Tibial artery (tissue), 4 donors: Measurements from ENCODE around the gene PPP1CA.
A peak's percentile ranks its signal among the peaks of the same experiment; 100 is the strongest.

Source experiments
- DNase-seq, 2 donors: peaks; one replicate each; pipeline ENCODE4 v3.0.0-alpha.2; 2019
- H3K27ac ChIP-seq, 2 donors: fragments of 200-600 bp; sonication (generic) in 1 of 2; 1 replicate in 1 of 2; 2 replicates in 1 of 2; pipeline ENCODE4 v1.5.1; 2018 to 2019; ENCODE audit warnings: mild to moderate bottlenecking in 1 of 2
- H3K27me3 ChIP-seq, 2 donors: fragments of 200-600 bp; sonication (generic) in 1 of 2; one replicate each; pipeline versions ENCODE4 v1.5.1 to v1.6.0; 2016 to 2019
- H3K36me3 ChIP-seq, 3 donors: fragments of 200-600 bp; sonication (generic) in 2 of 3; one replicate each; pipeline ENCODE4 v1.5.1; 2016 to 2019; ENCODE audit warnings: mild to moderate bottlenecking in 2 of 3
- H3K4me1 ChIP-seq, 4 donors: fragments of 200-600 bp; sonication (generic) in 2 of 4; 1 replicate in 3 of 4; 2 replicates in 1 of 4; pipeline ENCODE4 v1.5.1; 2016 to 2019
- H3K4me3 ChIP-seq, 2 donors: fragments of 200-600 bp; sonication (generic) in 1 of 2; 1 replicate in 1 of 2; 2 replicates in 1 of 2; pipeline ENCODE4 v1.5.1; 2018 to 2019; ENCODE audit warnings: mild to moderate bottlenecking in 2 of 2
- H3K9me3 ChIP-seq, 3 donors: fragments of 200-600 bp; sonication (generic) in 1 of 3; one replicate each; pipeline ENCODE4 v1.5.1; 2016 to 2019
- CTCF ChIP-seq, 2 experiments: fragments of 200-600 bp in 1 of 2; fragments of 450-650 bp in 1 of 2; IDR thresholded peaks; one replicate each; pipeline ENCODE4 v1.5.1; 2017 to 2019; ENCODE audit warnings: antibody characterized with exemption in 2 of 2, mild to moderate bottlenecking in 1 of 2, moderate library complexity in 1 of 2
- intact Hi-C: fragments of 100-400 bp; cut with DNase I; formaldehyde crosslinking; loops from one replicate; pipeline ENCODE4 v1.15.0; 2023; ENCODE audit warnings: low total_unique reads

The PPP1CA gene

GRCh38 chr11:67442504-67443404 is 41.1 kb upstream of the PPP1CA start:
- Histone ChIP-seq H3K27ac (peak overlapping the region; percentile 96 to 98), H3K4me3 (peak overlapping the region; percentile 89 to 90), H3K27me3 (no peaks in the 10 kb centered on the region), H3K9me3 (no peaks in the 10 kb centered on the region), H3K36me3 (peaks cover 0 to 45% (median 34%) of the 10 kb centered on the region in 3 donors), H3K4me1 (peaks cover 0 to 49% (median 28%) of the 10 kb centered on the region in 4 donors)
- DNase-seq: no peak
- no peak for TF ChIP-seq CTCF (IDR thresholded peaks at IDR 0.05)
- intact Hi-C loops: loop anchor here (2.0 kb wide), 1 partner anchor 22 kb away; no protein-coding TSS in a partner anchor

- Histone ChIP-seq H3K4me3 (no peak overlapping the region), H3K27ac (peak overlapping the region; percentile 96 to 98)
- intact Hi-C loops: loop anchor here (2.0 kb wide), 1 partner anchor 23 kb away; no protein-coding TSS in a partner anchor
Measured at GRCh38 chr11:67441731-67442351, 40.2 kb upstream of the PPP1CA start.

GRCh38 chr11:67441098-67441563 is 39.5 kb upstream of the PPP1CA start:
- H3K36me3 ChIP-seq: peaks cover 0 to 61% (median 40%) of the 10 kb centered on the region in 3 donors
- no peak overlapping the region for H3K27ac ChIP-seq
- no peak for TF ChIP-seq CTCF (IDR thresholded peaks at IDR 0.05)
- H3K4me1 ChIP-seq: peaks cover 0 to 63% (median 34%) of the 10 kb centered on the region in 4 donors
- DNase-seq: no peak
- no peaks in the 10 kb centered on the region for H3K9me3 ChIP-seq
- H3K27me3 ChIP-seq: no peaks in the 10 kb centered on the region
- intact Hi-C loops: no loop called here
- H3K4me3 ChIP-seq: no peak overlapping the region

More at GRCh38 chr11:67441731-67442351, 40.2 kb upstream of the PPP1CA start:
- Histone ChIP-seq H3K27me3 (no peaks in the 10 kb centered on the region), H3K4me1 (peaks cover 0 to 56% (median 30%) of the 10 kb centered on the region in 4 donors), H3K9me3 (no peaks in the 10 kb centered on the region), H3K36me3 (peaks cover 0 to 54% (median 38%) of the 10 kb centered on the region in 3 donors)
- DNase-seq: peak in 1 of 2 donors; percentile 68
- no peak for TF ChIP-seq CTCF (IDR thresholded peaks at IDR 0.05)

GRCh38 chr11:67440229-67441097 is 38.8 kb upstream of the PPP1CA start:
- Histone ChIP-seq H3K4me3 (no peak overlapping the region), H3K4me1 (peaks cover 0 to 69% (median 39%) of the 10 kb centered on the region in 4 donors), H3K27me3 (no peaks in the 10 kb centered on the region), H3K36me3 (peaks cover 0 to 68% (median 47%) of the 10 kb centered on the region in 3 donors), H3K9me3 (no peaks in the 10 kb centered on the region), H3K27ac (peak overlapping the region; percentile 51 to 64)
- no peak for TF ChIP-seq CTCF (IDR thresholded peaks at IDR 0.05)
- no peak for DNase-seq
- intact Hi-C loops: no loop called here
